ENCODE data around the gene ABL1. TPM values are rescaled to one million over a fixed set of nuclear protein-coding genes. Genes with fewer than 3 reads are reported as not detected.

ABL1 gene
- total and polyA plus RNA-seq, 4 donors, result 23.3 to 60.0 (median 37.7) TPM

GRCh38 chr9:130904070-130905044 lies 69.3 kb downstream of the ABL1 start:
- Histone ChIP-seq H3K4me3 (no peak overlapping the region), H3K4me1 (ENCODE audit: control insufficient read depth in 5 of 5, insufficient read depth in 5 of 5, low read length in 5 of 5) (no peaks in the 10 kb centered on the region), H3K36me3 (ENCODE audit: control insufficient read depth in 4 of 4, insufficient read depth in 4 of 4, low read length in 4 of 4) (no peaks in the 10 kb centered on the region), H3K27ac (ENCODE audit: low read depth in 1 of 2, low read length in 1 of 2) (no peak overlapping the region), H3K9me3 (ENCODE audit: control insufficient read depth in 4 of 4, insufficient read depth in 3 of 4, low read length in 3 of 4) (no peaks in the 10 kb centered on the region), H3K9ac (ENCODE audit: insufficient read depth in 1 of 2, low read length in 2 of 2) (no peak overlapping the region), H3K27me3 (ENCODE audit: control insufficient read depth in 3 of 3, insufficient read depth in 3 of 3, low read length in 2 of 3) (peaks cover 0 to 15% (median 2%) of the 10 kb centered on the region in 3 donors)
- TF ChIP-seq CTCF (IDR thresholded peaks at IDR 0.05; ENCODE audit: control extremely low read depth, extremely low read depth), result no peak
- ATAC-seq (ENCODE audit: insufficient read depth, low FRiP score) (no peak), DNase-seq (no peak)
- 86 to 91% methylated on average over 48 of the region's 48 CpGs for WGBS, 2 donors

GRCh38 chr9:130905125-130905901 lies 70.3 kb downstream of the ABL1 start:
- Histone ChIP-seq H3K27me3 (ENCODE audit: control insufficient read depth in 3 of 3, insufficient read depth in 3 of 3, low read length in 2 of 3) (peaks cover 0 to 15% (median 2%) of the 10 kb centered on the region in 3 donors), H3K36me3 (ENCODE audit: control insufficient read depth in 4 of 4, insufficient read depth in 4 of 4, low read length in 4 of 4) (no peaks in the 10 kb centered on the region), H3K4me1 (ENCODE audit: control insufficient read depth in 5 of 5, insufficient read depth in 5 of 5, low read length in 5 of 5) (no peaks in the 10 kb centered on the region), H3K4me3 (no peak overlapping the region), H3K27ac (ENCODE audit: low read depth in 1 of 2, low read length in 1 of 2) (no peak overlapping the region), H3K9me3 (ENCODE audit: control insufficient read depth in 4 of 4, insufficient read depth in 3 of 4, low read length in 3 of 4) (no peaks in the 10 kb centered on the region), H3K9ac (ENCODE audit: insufficient read depth in 1 of 2, low read length in 2 of 2) (no peak overlapping the region)
- TF ChIP-seq CTCF (IDR thresholded peaks at IDR 0.05; ENCODE audit: control extremely low read depth, extremely low read depth), result no peak
- DNase-seq, result no peak
- ATAC-seq (ENCODE audit: insufficient read depth, low FRiP score), result no peak
- 86 to 87% methylated on average over 24 of the region's 24 CpGs for whole genome bisulfite sequencing, 2 donors

GRCh38 chr9:130905902-130906734 lies 71.1 kb downstream of the ABL1 start:
- no peak for DNase-seq
- Histone ChIP-seq H3K27me3 (ENCODE audit: control insufficient read depth in 3 of 3, insufficient read depth in 3 of 3, low read length in 2 of 3) (peaks cover 0 to 6% (median 0%) of the 10 kb centered on the region in 3 donors), H3K36me3 (ENCODE audit: control insufficient read depth in 4 of 4, insufficient read depth in 4 of 4, low read length in 4 of 4) (no peaks in the 10 kb centered on the region), H3K27ac (ENCODE audit: low read depth in 1 of 2, low read length in 1 of 2) (no peak overlapping the region), H3K4me3 (no peak overlapping the region), H3K9me3 (ENCODE audit: control insufficient read depth in 4 of 4, insufficient read depth in 3 of 4, low read length in 3 of 4) (no peaks in the 10 kb centered on the region), H3K9ac (ENCODE audit: insufficient read depth in 1 of 2, low read length in 2 of 2) (no peak overlapping the region), H3K4me1 (ENCODE audit: control insufficient read depth in 5 of 5, insufficient read depth in 5 of 5, low read length in 5 of 5) (no peaks in the 10 kb centered on the region)
- no peak for TF ChIP-seq CTCF (IDR thresholded peaks at IDR 0.05; ENCODE audit: control extremely low read depth, extremely low read depth)
- no peak for ATAC-seq (ENCODE audit: insufficient read depth, low FRiP score)
- WGBS, 2 donors, result 74 to 85% methylated on average over 24 of the region's 24 CpGs

All from lung (tissue), 12 donors.